Panc1 (cell line): ENCODE data around the gene AGAP1. TPM values are rescaled to one million over a fixed set of nuclear protein-coding genes. Genes with fewer than 3 reads are reported as not detected.

Experiments used
- ATAC-seq: fragments of 200-7000 bp; cut with Tn5 transposase; 2 replicates; pipeline ENCODE4 v1.9.1; 2020; ENCODE audit warnings: mild to moderate bottlenecking, moderate library complexity
- BruUV-seq: library from RNA; stranded (reverse); fragments of 400-500 nt; replicated peaks from 2 replicates; lab custom pipeline; 2021; lab: Mats Ljungman, UMichigan
- CTCF ChIA-PET: fragments of 300-600 bp; sonication (Branson Sonifier 250); formaldehyde crosslinking; loops from one replicate; lab custom pipeline; 2022; ENCODE audit warnings: antibody characterized with exemption; lab: Charles Lee
- POLR2A ChIA-PET: fragments of 300-600 bp; sonication (Branson Sonifier 250); formaldehyde crosslinking; loops from one replicate; lab custom pipeline; 2022; ENCODE audit warnings: antibody characterized with exemption; lab: Charles Lee
- DNase-seq: peaks from one replicate; pipeline ENCODE4 v3.0.0-alpha.2; 2010; ENCODE audit warnings: low read depth, low spot score
- H3K27ac ChIP-seq: 2 replicates; pipeline ENCODE4 v1.5.1; 2011; ENCODE audit warnings: mild to moderate bottlenecking, low read length, inconsistent platforms
- H3K27me3 ChIP-seq: fragments of 200-500 bp; sonication (Bioruptor generic); 2 replicates; pipeline ENCODE4 v1.6.0; 2014; ENCODE audit warnings: low read length, inconsistent platforms; ENCODE audit not compliant: control insufficient read depth, insufficient read depth
- H3K36me3 ChIP-seq: fragments of 200-500 bp; sonication (Bioruptor generic); 2 replicates; pipeline ENCODE4 v1.5.1; 2014; ENCODE audit warnings: inconsistent platforms, mild to moderate bottlenecking, low read length, moderate library complexity; ENCODE audit not compliant: control insufficient read depth, insufficient read depth
- H3K4me1 ChIP-seq: 2 replicates; pipeline ENCODE4 v1.5.1; 2011; ENCODE audit warnings: inconsistent platforms, mild to moderate bottlenecking, low read length, moderate library complexity; ENCODE audit not compliant: control insufficient read depth, insufficient read depth
- H3K4me3 ChIP-seq, 2 experiments: 2 replicates each; pipeline ENCODE4 v1.5.1; 2011 to 2012; ENCODE audit warnings: low read depth in 2 of 2, low read length in 2 of 2, mild to moderate bottlenecking in 2 of 2, inconsistent platforms in 1 of 2, moderate library complexity in 1 of 2
- H3K9me3 ChIP-seq: fragments of 200-500 bp; sonication (Bioruptor generic); 2 replicates; pipeline ENCODE4 v1.5.1; 2014; ENCODE audit warnings: low read depth, mild to moderate bottlenecking, inconsistent platforms, low read length, moderate library complexity; ENCODE audit not compliant: control insufficient read depth, insufficient read depth
- POLR2AphosphoS5 ChIP-seq: IDR thresholded peaks from 2 replicates; pipeline ENCODE4 v1.6.1; 2012; ENCODE audit warnings: mild to moderate bottlenecking, low read depth, low read length, moderate library complexity
- REST ChIP-seq, 2 experiments: IDR thresholded peaks; 2 replicates each; pipeline ENCODE4 v1.6.1; 2011 to 2012; ENCODE audit warnings: low read depth in 2 of 2, control low read depth in 1 of 2, low read length in 1 of 2, mild to moderate bottlenecking in 1 of 2, moderate library complexity in 1 of 2; ENCODE audit not compliant: insufficient read depth in 1 of 2
- SIN3A ChIP-seq: IDR thresholded peaks from 2 replicates; pipeline ENCODE4 v1.6.1; 2012; ENCODE audit warnings: low read depth, mild to moderate bottlenecking, low read length, moderate library complexity, borderline replicate concordance; ENCODE audit not compliant: insufficient read depth
- TCF7L2 ChIP-seq: IDR thresholded peaks from 2 replicates; pipeline ENCODE4 v1.6.1; 2011; ENCODE audit warnings: mild to moderate bottlenecking, low read depth, low read length, inconsistent platforms
- in situ Hi-C: cut with HindIII; loops from 2 replicates; pipeline ENCODE4 v1.10.0; 2016; ENCODE audit warnings: low sequenced_read_pairs, low pct_unique_long_range_greater_than_20kb
- intact Hi-C: fragments of 100-400 bp; cut with micrococcal nuclease; formaldehyde crosslinking; loops from one replicate; pipeline ENCODE4 v1.10.0; 2022; ENCODE audit not compliant: unreplicated experiment
- total RNA-seq: library from RNA; stranded (reverse); gene quantifications from one replicate; pipeline ENCODE4 v1.2.1, GENCODE V29; 2021; ENCODE audit not compliant: unreplicated experiment
- TF ChIP-seq, protein P1 (sequence below): fragments of 450-650 bp; IDR thresholded peaks from 2 replicates; pipeline ENCODE4 v1.5.1; 2017; ENCODE audit warnings: mild to moderate bottlenecking

Gene AGAP1
- total RNA-seq, 1 experiment from 2014 or later, result 38.9 TPM

- in situ Hi-C loops, result no loop called here
- ATAC-seq (peak; percentile 92), DNase-seq (peak; percentile 51)
- TF ChIP-seq, protein P1, sequence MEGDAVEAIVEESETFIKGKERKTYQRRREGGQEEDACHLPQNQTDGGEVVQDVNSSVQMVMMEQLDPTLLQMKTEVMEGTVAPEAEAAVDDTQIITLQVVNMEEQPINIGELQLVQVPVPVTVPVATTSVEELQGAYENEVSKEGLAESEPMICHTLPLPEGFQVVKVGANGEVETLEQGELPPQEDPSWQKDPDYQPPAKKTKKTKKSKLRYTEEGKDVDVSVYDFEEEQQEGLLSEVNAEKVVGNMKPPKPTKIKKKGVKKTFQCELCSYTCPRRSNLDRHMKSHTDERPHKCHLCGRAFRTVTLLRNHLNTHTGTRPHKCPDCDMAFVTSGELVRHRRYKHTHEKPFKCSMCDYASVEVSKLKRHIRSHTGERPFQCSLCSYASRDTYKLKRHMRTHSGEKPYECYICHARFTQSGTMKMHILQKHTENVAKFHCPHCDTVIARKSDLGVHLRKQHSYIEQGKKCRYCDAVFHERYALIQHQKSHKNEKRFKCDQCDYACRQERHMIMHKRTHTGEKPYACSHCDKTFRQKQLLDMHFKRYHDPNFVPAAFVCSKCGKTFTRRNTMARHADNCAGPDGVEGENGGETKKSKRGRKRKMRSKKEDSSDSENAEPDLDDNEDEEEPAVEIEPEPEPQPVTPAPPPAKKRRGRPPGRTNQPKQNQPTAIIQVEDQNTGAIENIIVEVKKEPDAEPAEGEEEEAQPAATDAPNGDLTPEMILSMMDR, result peak; percentile 90
- no peak for TF ChIP-seq POLR2AphosphoS5
- no peak for TF ChIP-seq SIN3A
- no peak for TF ChIP-seq TCF7L2
- TF ChIP-seq REST (IDR thresholded peaks at IDR 0.05; ENCODE audit: insufficient read depth in 1 of 2, low read depth in 2 of 2, low read length in 1 of 2), result no peak
- Histone ChIP-seq H3K27me3 (no peaks in the 10 kb centered on the region), H3K36me3 (no peaks in the 10 kb centered on the region), H3K4me1 (peaks cover 7% of the 10 kb centered on the region), H3K27ac (no peak overlapping the region), H3K9me3 (no peaks in the 10 kb centered on the region), H3K4me3 (no peak overlapping the region)
- intact Hi-C loops, result loop anchor here (2.0 kb wide), 1 partner anchor 411 kb away; no protein-coding TSS in a partner anchor
- ChIA-PET POLR2A (no interaction called here), CTCF (interaction anchor here (0.5 to 1.5 kb wide), 10 partner anchors 13 to 892 kb away, joined by 3 to 8 read pairs (median 4); no protein-coding TSS in a partner anchor)
- TSS peak; percentile 25 for BruUV-seq
These were observed 272.4 kb downstream of the AGAP1 start for GRCh38 chr2:235766278-235766677.

DNA sequence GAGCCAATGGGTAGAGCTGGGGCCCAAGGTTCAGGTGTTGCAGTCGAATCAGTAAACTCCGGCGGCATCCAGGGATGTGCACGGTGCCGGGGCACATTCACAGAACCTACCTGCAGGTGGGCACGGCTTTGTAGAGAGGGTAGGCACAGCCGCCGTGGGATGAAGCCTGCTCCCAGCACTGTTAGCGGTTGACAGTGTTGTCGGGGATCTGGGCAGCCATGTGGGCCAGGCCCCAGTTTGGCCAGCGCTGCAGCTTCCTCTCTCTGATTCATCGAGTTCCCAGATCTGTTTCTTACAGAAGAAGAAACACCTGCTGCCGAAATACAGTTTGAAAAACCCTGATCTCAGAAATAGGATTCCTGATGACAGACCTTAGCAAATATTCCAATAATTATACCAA is 274.8 kb downstream of the AGAP1 start:
- in situ Hi-C loops, result no loop called here
- intact Hi-C loops, result no loop called here
- POLR2A ChIA-PET, result no interaction called here
- DNase-seq (no peak), ATAC-seq (no peak)
- Histone ChIP-seq H3K36me3 (no peaks in the 10 kb centered on the region), H3K4me3 (no peak overlapping the region), H3K27me3 (no peaks in the 10 kb centered on the region), H3K27ac (no peak overlapping the region), H3K4me1 (peaks cover 7% of the 10 kb centered on the region), H3K9me3 (no peaks in the 10 kb centered on the region)
- no peak for TF ChIP-seq REST (IDR thresholded peaks at IDR 0.05; ENCODE audit: insufficient read depth in 1 of 2, low read depth in 2 of 2, low read length in 1 of 2)
- TF ChIP-seq, protein P1, result no peak
- no peak for TF ChIP-seq SIN3A
- no peak for TF ChIP-seq TCF7L2
- no peak for TF ChIP-seq POLR2AphosphoS5
- no TSS peak for BruUV-seq
- CTCF ChIA-PET, result no interaction called here
